ENCODE measurements around the gene DHRSX. TPM values are rescaled to one million over a fixed set of nuclear protein-coding genes. Genes with fewer than 3 reads are reported as not detected.
"Not testable (repeated sequence)": the region's sequence is repeated elsewhere in the genome, so short reads cannot be mapped to it uniquely, and the experiment has no call there.

The DHRSX gene
- total and polyA plus RNA-seq, 3 donors from 2014 or later: 15.3 to 31.3 (median 29.2) TPM

- TF ChIP-seq POLR2A (IDR thresholded peaks at IDR 0.05): no peak
- no peak for TF ChIP-seq CTCF (IDR thresholded peaks at IDR 0.05)
- Histone ChIP-seq H3K27ac (no peak overlapping the region), H3K36me3 (ENCODE audit: low read depth, missing control alignments) (no peaks in the 10 kb centered on the region), H3K27me3 (no peaks in the 10 kb centered on the region), H3K9me3 (no peaks in the 10 kb centered on the region), H3K4me1 (no peaks in the 10 kb centered on the region), H3K4me3 (no peak overlapping the region)
- intact Hi-C loops (cut with DNase I; ENCODE audit: low total_unique reads): no loop called here
- 94 to 97% methylated on average over 5 of the region's 5 CpGs for WGBS, 2 donors
- DNase-seq: no peak
Observed at GRCh38 chrX:2315434-2315833, 185.3 kb downstream of the DHRSX start.

GRCh38 chrX:2314831-2315365 lies 185.9 kb downstream of the DHRSX start:
- DNase-seq: no peak
- TF ChIP-seq CTCF (IDR thresholded peaks at IDR 0.05) (no peak), POLR2A (IDR thresholded peaks at IDR 0.05) (no peak)

GRCh38 chrX:2313864-2314640 lies 186.7 kb downstream of the DHRSX start:
- intact Hi-C loops (cut with DNase I; ENCODE audit: low total_unique reads): no loop called here
- TF ChIP-seq CTCF (IDR thresholded peaks at IDR 0.05) (no peak), POLR2A (IDR thresholded peaks at IDR 0.05) (no peak)
- 53 to 57% methylated on average over 1 of the region's 1 CpG for WGBS, 2 donors
- no peaks in the 10 kb centered on the region for H3K9me3 ChIP-seq
- no peaks in the 10 kb centered on the region for H3K27me3 ChIP-seq
- no peak overlapping the region for H3K27ac ChIP-seq
- no peaks in the 10 kb centered on the region for H3K4me1 ChIP-seq
- H3K4me3 ChIP-seq: no peak overlapping the region
- DNase-seq: no peak
- no peaks in the 10 kb centered on the region for H3K36me3 ChIP-seq (ENCODE audit: low read depth, missing control alignments)

More at GRCh38 chrX:2314831-2315365, 185.9 kb downstream of the DHRSX start:
- Histone ChIP-seq H3K27ac (no peak overlapping the region), H3K4me1 (no peaks in the 10 kb centered on the region), H3K9me3 (no peaks in the 10 kb centered on the region), H3K36me3 (ENCODE audit: low read depth, missing control alignments) (no peaks in the 10 kb centered on the region), H3K4me3 (no peak overlapping the region), H3K27me3 (no peaks in the 10 kb centered on the region)
- WGBS, 2 donors: 84 to 86% methylated on average over 13 to 14 of the region's 14 CpGs
- intact Hi-C loops (cut with DNase I; ENCODE audit: low total_unique reads): no loop called here

GRCh38 chrX:2312061-2312591 lies 188.7 kb downstream of the DHRSX start:
- H3K4me3 ChIP-seq; intact Hi-C loops (cut with DNase I; ENCODE audit: low total_unique reads); H3K36me3 ChIP-seq (ENCODE audit: low read depth, missing control alignments); H3K27ac ChIP-seq; H3K9me3 ChIP-seq; DNase-seq; H3K27me3 ChIP-seq; H3K4me1 ChIP-seq: not testable (repeated sequence)
- WGBS, 2 donors: 75 to 89% methylated on average over 5 of the region's 5 CpGs

GRCh38 chrX:2311501-2311900 lies 189.3 kb downstream of the DHRSX start:
- Histone ChIP-seq H3K27ac (no peak overlapping the region), H3K4me1 (no peaks in the 10 kb centered on the region), H3K27me3 (no peaks in the 10 kb centered on the region), H3K9me3 (no peaks in the 10 kb centered on the region), H3K36me3 (ENCODE audit: low read depth, missing control alignments) (no peaks in the 10 kb centered on the region), H3K4me3 (no peak overlapping the region)
- no peak for DNase-seq
- intact Hi-C loops (cut with DNase I; ENCODE audit: low total_unique reads): no loop called here
- WGBS, 2 donors: 55 to 56% methylated on average over 11 of the region's 11 CpGs
- TF ChIP-seq CTCF (IDR thresholded peaks at IDR 0.05): no peak
- TF ChIP-seq POLR2A (IDR thresholded peaks at IDR 0.05): no peak

Measured in testis (tissue), 3 donors.